GM19043 (cell line): ENCODE results near the gene BDP1.
"Not testable (repeated sequence)": the region's sequence is repeated elsewhere in the genome, so short reads cannot be mapped to it uniquely, and the experiment has no call there.

ENCODE experiments used
- ATAC-seq: cut with Tn5 transposase; IDR thresholded peaks from one replicate; pipeline ENCODE4 v1.9.1; 2021; ENCODE audit warnings: low read depth; ENCODE audit not compliant: unreplicated experiment

The BDP1 gene

GRCh38 chr5:71455427-71456361, at the start of gene BDP1:
Gene BDP1 (plus strand): TSS chr5:71455651. CDS start chr5:71455878, 227 bp downstream.
- ATAC-seq, result peak; percentile 95

DNA sequence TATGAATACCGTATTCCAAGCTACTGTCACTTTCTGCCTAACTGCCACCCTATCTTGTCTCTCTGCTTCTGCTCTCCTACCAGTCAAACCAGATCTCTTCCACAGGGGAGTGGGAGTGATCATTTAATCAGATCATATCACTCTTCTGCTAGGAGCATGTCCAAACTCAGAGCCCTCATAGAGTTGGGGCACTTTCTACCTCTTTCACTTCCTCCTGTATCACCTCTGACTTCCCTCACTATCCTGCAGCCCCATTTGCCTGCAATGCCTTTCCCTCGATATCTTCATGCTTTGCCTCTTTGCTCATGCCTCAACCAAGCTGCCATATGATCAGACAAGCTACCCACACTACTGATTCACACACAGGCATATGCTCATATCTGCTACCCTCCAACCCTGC, 45.4 kb upstream of the BDP1 start:
- not testable (repeated sequence) for ATAC-seq

DNA sequence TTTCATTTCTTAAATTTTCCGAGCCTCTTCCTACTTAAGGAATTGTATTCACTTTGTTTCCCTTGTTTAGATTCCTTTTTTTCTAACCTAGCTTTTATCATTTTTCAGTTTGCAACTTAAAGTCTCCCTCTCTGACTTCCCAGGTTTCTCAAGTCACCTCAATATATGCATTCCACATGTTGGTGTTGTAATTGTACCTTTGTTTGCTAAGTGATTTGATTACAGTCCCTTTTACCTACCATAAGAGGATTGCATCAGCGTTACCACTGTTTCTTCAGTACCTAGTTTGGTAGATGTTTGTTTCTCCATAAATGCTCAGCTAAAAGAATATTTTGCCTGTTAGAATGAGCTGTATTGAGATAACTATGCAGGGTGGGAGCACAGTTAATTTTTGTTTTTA, 39.8 kb upstream of the BDP1 start:
- not testable (repeated sequence) for ATAC-seq

GRCh38 chr5:71418026-71418425, 37.4 kb upstream of the BDP1 start:
- ATAC-seq, result not testable (repeated sequence)

GRCh38 chr5:71421278-71421677, 34.2 kb upstream of the BDP1 start:
- ATAC-seq, result not testable (repeated sequence)

DNA sequence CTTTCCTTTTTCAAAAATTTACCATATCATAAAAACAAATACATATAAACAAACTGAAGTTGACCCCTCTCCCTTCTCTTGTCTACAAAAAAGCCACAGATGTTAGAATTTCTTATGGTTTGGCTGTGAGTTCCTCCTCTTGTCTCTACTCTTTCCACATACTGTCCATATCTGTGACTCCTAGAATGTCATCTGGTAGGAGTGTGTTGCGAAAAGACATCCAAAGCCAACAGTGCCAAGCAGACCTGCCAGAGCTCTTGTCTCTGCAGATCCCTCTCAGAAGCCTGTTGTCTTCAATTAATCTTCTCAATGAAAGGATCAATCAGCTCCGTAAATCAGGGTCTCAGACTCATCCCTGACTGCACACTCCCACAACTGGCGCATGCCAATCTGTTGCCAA, 31.6 kb upstream of the BDP1 start:
- ATAC-seq, result not testable (repeated sequence)

GRCh38 chr5:71426686-71427474, 28.6 kb upstream of the BDP1 start:
- not testable (repeated sequence) for ATAC-seq

GRCh38 chr5:71432410-71432809, 23.0 kb upstream of the BDP1 start:
- ATAC-seq, result not testable (repeated sequence)

DNA sequence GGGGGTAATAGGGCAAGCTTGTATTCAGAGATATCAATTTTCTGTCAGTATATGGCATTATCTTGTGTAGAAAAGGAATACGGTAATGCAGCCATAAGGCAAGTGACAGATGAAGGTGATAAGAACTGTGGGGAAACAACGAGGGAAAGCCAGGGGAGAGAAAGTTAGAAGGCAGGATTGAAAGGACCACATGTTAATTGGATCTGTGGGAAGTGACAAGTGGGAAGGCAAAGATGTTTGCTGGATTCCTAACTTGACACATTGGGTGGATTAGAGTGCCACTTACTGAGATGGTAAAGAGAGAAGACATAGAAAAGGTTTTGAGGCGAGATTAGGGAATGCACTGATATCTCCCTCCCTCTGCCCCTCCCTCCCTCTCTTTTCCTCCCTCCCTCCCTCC, 20.6 kb upstream of the BDP1 start:
- ATAC-seq, result not testable (repeated sequence)

DNA sequence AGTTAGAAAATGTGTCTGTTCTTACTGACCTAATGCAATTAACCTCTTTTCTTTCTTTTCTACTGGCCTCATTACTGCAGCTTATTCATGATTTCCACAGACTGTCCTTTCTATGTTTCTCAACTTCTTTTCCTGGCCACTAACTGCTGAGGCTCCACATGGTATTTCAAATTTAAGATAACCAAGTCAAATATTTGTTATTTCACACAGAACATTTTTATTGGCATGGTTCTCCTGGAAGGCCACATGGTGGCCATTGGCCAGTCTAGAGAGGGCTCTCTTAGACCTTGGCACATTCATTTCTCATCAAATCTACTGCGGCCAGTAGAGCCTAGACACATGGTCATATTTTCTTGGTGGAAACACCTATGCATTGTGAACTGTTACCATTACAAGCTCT, 13.9 kb upstream of the BDP1 start:
- not testable (repeated sequence) for ATAC-seq

GRCh38 chr5:71443891-71444290, 11.6 kb upstream of the BDP1 start:
- ATAC-seq, result not testable (repeated sequence)

DNA sequence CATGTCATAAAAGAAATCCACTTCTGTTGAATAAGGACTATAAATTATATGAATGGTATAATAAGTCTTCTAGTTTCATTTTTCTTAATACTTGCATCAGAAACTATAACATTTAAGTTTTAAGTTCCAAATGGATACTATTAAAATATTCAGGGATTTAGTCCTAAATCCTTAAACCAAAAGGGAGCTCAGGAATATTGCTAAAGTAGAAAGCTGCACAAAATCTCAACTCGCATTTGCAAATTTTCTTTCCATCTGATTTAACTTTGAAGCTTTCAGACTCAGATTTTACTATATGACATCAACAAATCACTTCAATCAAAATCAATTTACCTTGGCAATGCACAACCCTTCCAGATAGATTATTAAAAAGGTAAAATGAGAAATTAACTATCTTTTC, 10.4 kb upstream of the BDP1 start:
- not testable (repeated sequence) for ATAC-seq

GRCh38 chr5:71445523-71446152, 9.8 kb upstream of the BDP1 start:
- ATAC-seq, result not testable (repeated sequence)

GRCh38 chr5:71446540-71447216, 8.8 kb upstream of the BDP1 start:
- not testable (repeated sequence) for ATAC-seq

- peak; percentile 86 for ATAC-seq
Observed at GRCh38 chr5:71447218-71447808, 8.1 kb upstream of the BDP1 start.

DNA sequence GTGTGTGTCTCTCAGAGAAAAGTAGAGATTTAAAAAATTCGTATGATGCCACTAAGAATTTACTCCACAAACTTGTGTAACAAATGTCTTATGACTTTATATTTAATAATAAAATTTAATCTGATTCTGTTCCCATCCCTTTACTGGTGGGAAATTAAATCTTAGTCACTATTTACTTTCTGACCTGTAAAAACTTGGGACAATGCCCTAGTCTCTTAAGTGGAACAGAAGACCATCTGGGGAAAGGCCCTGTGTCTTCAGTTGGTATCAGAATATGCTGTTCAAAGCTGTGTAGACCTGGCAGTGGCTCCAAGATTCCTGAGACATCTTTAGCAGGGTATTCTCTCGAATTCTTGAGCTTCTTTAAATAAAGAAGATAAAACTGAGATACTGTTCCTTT, 2.6 kb upstream of the BDP1 start:
- ATAC-seq, result no peak

GRCh38 chr5:71454913-71455312, 538 bp upstream of the BDP1 start:
- no peak for ATAC-seq

DNA sequence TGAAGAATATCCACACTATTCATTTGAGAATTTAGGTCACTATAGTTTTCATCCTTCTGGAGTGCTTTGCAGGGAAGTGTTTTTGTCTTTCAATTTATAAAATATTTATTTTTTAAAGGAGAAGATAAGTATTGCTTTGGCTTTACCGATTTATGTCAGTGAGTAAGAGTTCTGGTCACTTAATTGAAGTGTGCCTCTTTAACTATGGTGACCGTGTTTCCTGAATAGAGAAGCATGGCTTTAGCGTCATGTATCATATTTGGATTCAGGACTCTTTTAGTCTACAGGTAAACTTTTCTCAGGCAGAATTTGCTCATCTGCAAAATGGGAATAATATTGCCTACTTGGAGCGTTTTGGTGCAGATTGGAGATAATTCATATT, 902 bp downstream of the BDP1 start:
- ATAC-seq, result no peak

- ATAC-seq, result no peak
Observed at GRCh38 chr5:71457106-71457505, 1.7 kb downstream of the BDP1 start.

DNA sequence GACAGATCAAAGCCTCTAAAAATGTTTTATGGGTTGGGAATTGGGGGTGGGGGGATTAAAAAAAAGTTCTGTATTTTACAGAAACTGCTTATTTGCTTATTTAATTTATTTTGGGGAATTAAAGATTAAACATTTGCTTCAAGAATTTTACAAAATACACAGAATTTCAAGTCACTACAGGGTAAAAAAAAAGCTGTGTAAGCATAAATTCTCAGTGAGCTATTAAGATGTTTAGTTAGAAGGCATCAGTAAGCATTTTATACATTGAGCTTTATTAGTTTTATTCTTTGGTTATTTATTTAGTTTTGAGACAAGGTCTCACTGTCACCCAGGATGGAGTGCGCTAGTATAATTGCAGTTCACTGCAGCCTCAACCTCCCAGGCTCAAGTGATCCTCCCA, 5.2 kb downstream of the BDP1 start:
- ATAC-seq, result no peak
